Nephron progenitor cell (in vitro differentiated cells): ENCODE results near the gene CDPF1.
A peak's percentile ranks its signal among the peaks of the same experiment; 100 is the strongest.

ENCODE experiments used
- DNase-seq: peaks from one replicate; pipeline ENCODE4 v3.0.0; 2021
- H3K27ac Mint-ChIP-seq: 2 replicates; pipeline ENCODE4 v1.8.0; 2021; ENCODE audit warnings: mild to moderate bottlenecking, moderate library complexity, mixed read lengths
- H3K27me3 Mint-ChIP-seq: 2 replicates; pipeline ENCODE4 v1.8.0; 2021; ENCODE audit warnings: mild to moderate bottlenecking, low read depth, mixed read lengths; ENCODE audit not compliant: poor library complexity
- H3K36me3 Mint-ChIP-seq: 2 replicates; pipeline ENCODE4 v1.8.0; 2021; ENCODE audit warnings: low read depth, mixed read lengths
- H3K4me1 Mint-ChIP-seq: 2 replicates; pipeline ENCODE4 v1.8.0; 2021; ENCODE audit warnings: mixed read lengths
- H3K4me3 Mint-ChIP-seq: 2 replicates; pipeline ENCODE4 v1.8.0; 2021; ENCODE audit warnings: mild to moderate bottlenecking, moderate library complexity, mixed read lengths
- H3K9me3 Mint-ChIP-seq: 2 replicates; pipeline ENCODE4 v1.8.0; 2021; ENCODE audit warnings: mild to moderate bottlenecking, moderate library complexity, mixed read lengths
- CTCF ChIP-seq: fragments of 200-600 bp; sonication (generic); IDR thresholded peaks from 2 replicates; pipeline ENCODE4 v1.5.0; 2021; ENCODE audit warnings: antibody characterized with exemption

The CDPF1 gene

GRCh38 chr22:46294784-46295183, 44.7 kb upstream of the CDPF1 start:
- H3K4me1 Mint-ChIP-seq = peaks cover 52% of the 10 kb centered on the region
- no peaks in the 10 kb centered on the region for H3K27me3 Mint-ChIP-seq
- TF ChIP-seq CTCF = no peak
- H3K27ac Mint-ChIP-seq = no peak overlapping the region
- H3K4me3 Mint-ChIP-seq = peak overlapping the region; percentile 87
- H3K9me3 Mint-ChIP-seq = no peaks in the 10 kb centered on the region
- peaks cover 29% of the 10 kb centered on the region for H3K36me3 Mint-ChIP-seq
- DNase-seq = no peak

- H3K27ac Mint-ChIP-seq = no peak overlapping the region
- no peak overlapping the region for H3K4me3 Mint-ChIP-seq
- H3K4me1 Mint-ChIP-seq = peaks cover 42% of the 10 kb centered on the region
- DNase-seq = no peak
- H3K27me3 Mint-ChIP-seq = no peaks in the 10 kb centered on the region
- no peak for TF ChIP-seq CTCF
- peaks cover 19% of the 10 kb centered on the region for H3K36me3 Mint-ChIP-seq
- no peaks in the 10 kb centered on the region for H3K9me3 Mint-ChIP-seq
Observed at GRCh38 chr22:46293577-46294260, 43.6 kb upstream of the CDPF1 start.

GRCh38 chr22:46292732-46293131, 42.6 kb upstream of the CDPF1 start:
- Mint-ChIP-seq H3K27ac (peak overlapping the region; percentile 36), H3K4me3 (no peak overlapping the region), H3K9me3 (no peaks in the 10 kb centered on the region), H3K27me3 (no peaks in the 10 kb centered on the region), H3K36me3 (peaks cover 15% of the 10 kb centered on the region), H3K4me1 (peaks cover 36% of the 10 kb centered on the region)
- no peak for TF ChIP-seq CTCF
- DNase-seq = no peak

- Mint-ChIP-seq H3K27me3 (no peaks in the 10 kb centered on the region), H3K27ac (no peak overlapping the region), H3K4me1 (peaks cover 36% of the 10 kb centered on the region), H3K9me3 (no peaks in the 10 kb centered on the region), H3K4me3 (no peak overlapping the region), H3K36me3 (peaks cover 18% of the 10 kb centered on the region)
- TF ChIP-seq CTCF = no peak
- DNase-seq = no peak
Observed at GRCh38 chr22:46292173-46292572, 42.1 kb upstream of the CDPF1 start.

- Mint-ChIP-seq H3K27ac (no peak overlapping the region), H3K36me3 (peaks cover 20% of the 10 kb centered on the region), H3K4me1 (peaks cover 29% of the 10 kb centered on the region), H3K9me3 (no peaks in the 10 kb centered on the region), H3K27me3 (no peaks in the 10 kb centered on the region), H3K4me3 (no peak overlapping the region)
- DNase-seq = no peak
- TF ChIP-seq CTCF = no peak
Observed at GRCh38 chr22:46290843-46291785, 41.0 kb upstream of the CDPF1 start.
